K562 (cell line): ENCODE results near the gene IRAK2. TPM values are rescaled to one million over a fixed set of nuclear protein-coding genes. Genes with fewer than 3 reads are reported as not detected.

Source experiments
- ATAC-seq: fragments of 200-7000 bp; cut with Tn5 transposase; 3 replicates; pipeline ENCODE4 v1.9.1; 2020; ENCODE audit warnings: moderate library complexity
- BruUV-seq: library from RNA; stranded (reverse); fragments of 400-500 nt; replicated peaks from 2 replicates; lab custom pipeline; 2021; lab: Mats Ljungman, UMichigan
- CTCF ChIA-PET: fragments of 300-600 bp; formaldehyde crosslinking; extraction: SDS; loops from one replicate; lab custom pipeline; 2021; ENCODE audit warnings: low intra/inter-chr PET ratio; lab: Yijun Ruan, JAX
- POLR2A ChIA-PET: fragments of 300-600, 350-650 bp; sonication (Branson Sonifier 250); formaldehyde crosslinking; extraction: SDS; loops from one replicate; lab custom pipeline; 2021; ENCODE audit warnings: antibody characterized with exemption, inconsistent platforms; lab: Yijun Ruan, JAX
- DNase-seq, 4 experiments: peaks; one replicate each; pipeline versions ENCODE4 v3.0.0 to v3.0.0-alpha.2; 2011 to 2018; ENCODE audit warnings: low spot score in 3 of 4, mixed read lengths in 3 of 4; ENCODE audit errors: extremely low read depth in 1 of 4
- FAIRE-seq: peaks from 2 replicates; lab custom pipeline; 2011; peaks lifted over from hg19 to GRCh38; lab: Jason Lieb, UNC
- H2AFZ ChIP-seq: 2 replicates; pipeline ENCODE4 v1.6.0; 2011; ENCODE audit warnings: low read depth, low read length, control low read depth, inconsistent platforms
- H3K27ac ChIP-seq: fragments of 200-600 bp; 3 replicates; pipeline ENCODE4 v1.8.0; 2011; ENCODE audit warnings: low read depth, mild to moderate bottlenecking, control low read depth, inconsistent platforms, low read length, moderate library complexity, mixed read lengths; ENCODE audit errors: extremely low read depth
- H3K27me3 ChIP-seq, 2 experiments: fragments of 300-600 bp in 1 of 2; 2 replicates in 1 of 2; 3 replicates in 1 of 2; pipeline versions ENCODE4 v1.6.0 to v1.8.0; 2011; ENCODE audit warnings: inconsistent platforms in 2 of 2, low read length in 2 of 2, mild to moderate bottlenecking in 1 of 2, mixed read lengths in 1 of 2, moderate library complexity in 1 of 2; ENCODE audit not compliant: control insufficient read depth in 2 of 2, insufficient read depth in 2 of 2
- H3K36me3 ChIP-seq: fragments of 300-600 bp; 3 replicates; pipeline ENCODE4 v1.8.0; 2011; ENCODE audit warnings: mild to moderate bottlenecking, low read length, inconsistent platforms; ENCODE audit not compliant: control insufficient read depth, insufficient read depth
- H3K4me1 ChIP-seq, 2 experiments: fragments of 200-600 bp in 1 of 2; replicated peaks in 1 of 2; 2 replicates in 1 of 2; 3 replicates in 1 of 2; pipeline versions ENCODE4 v1.5.1 to v1.8.0; 2011; ENCODE audit warnings: inconsistent platforms in 2 of 2, low read length in 2 of 2, mild to moderate bottlenecking in 1 of 2, mixed read lengths in 1 of 2, moderate library complexity in 1 of 2; ENCODE audit not compliant: control insufficient read depth in 2 of 2, insufficient read depth in 2 of 2
- H3K4me2 ChIP-seq: 2 replicates; pipeline ENCODE4 v1.6.1; 2011; ENCODE audit warnings: low read length, control low read depth, inconsistent platforms, mixed read lengths; ENCODE audit not compliant: insufficient read depth
- H3K4me3 ChIP-seq: fragments of 200-600 bp; sonication (generic), shearing (Covaris generic); 2 replicates; pipeline ENCODE4 v1.5.1; 2016; ENCODE audit warnings: control low read depth, inconsistent platforms
- H3K79me2 ChIP-seq: fragments of 200-600 bp; 3 replicates; pipeline ENCODE4 v1.8.0; 2011; ENCODE audit warnings: low read length, inconsistent platforms; ENCODE audit not compliant: control insufficient read depth, insufficient read depth
- H3K9ac ChIP-seq, 2 experiments: 2 replicates each; pipeline versions ENCODE4 v1.6.0 to v1.6.1; 2011; ENCODE audit warnings: low read depth in 2 of 2, low read length in 2 of 2, control low read depth in 1 of 2, inconsistent platforms in 1 of 2, mild to moderate bottlenecking in 1 of 2, mixed read lengths in 1 of 2; ENCODE audit not compliant: insufficient read depth in 1 of 2
- H3K9me1 ChIP-seq: one replicate; pipeline ENCODE4 v1.6.0; 2011; ENCODE audit warnings: inconsistent platforms, mild to moderate bottlenecking, low read length, moderate library complexity; ENCODE audit not compliant: control insufficient read depth, insufficient read depth
- H3K9me3 ChIP-seq: replicated peaks from 2 replicates; pipeline ENCODE4 v1.5.1; 2011; ENCODE audit warnings: low read depth, low read length, inconsistent platforms; ENCODE audit not compliant: control insufficient read depth, insufficient read depth
- H4K20me1 ChIP-seq: replicated peaks from 2 replicates; pipeline ENCODE4 v1.6.1; 2011; ENCODE audit warnings: low read length, inconsistent platforms, mixed read lengths; ENCODE audit not compliant: control insufficient read depth, insufficient read depth
- CCNT2 ChIP-seq: IDR thresholded peaks from 2 replicates; pipeline ENCODE4 v1.6.1; 2011; ENCODE audit warnings: borderline replicate concordance, low read depth, mild to moderate bottlenecking, moderate library complexity, mixed read lengths, low read length; ENCODE audit not compliant: insufficient read length; ENCODE audit errors: extremely low read depth
- FOXP1 ChIP-seq: sonication (generic); formaldehyde crosslinking; IDR thresholded peaks from 2 replicates; pipeline ENCODE4 v1.8.0; 2022; ENCODE audit warnings: mild to moderate bottlenecking, missing genetic modification reagents
- NFXL1 ChIP-seq: fragments of 450-650 bp; formaldehyde crosslinking; IDR thresholded peaks from 2 replicates; pipeline ENCODE4 v1.4.0; 2021; ENCODE audit warnings: mild to moderate bottlenecking
- RBM39 ChIP-seq: fragments of 200-400 bp; formaldehyde crosslinking; optimal IDR thresholded peaks from 2 replicates; pipeline ENCODE3; 2018; ENCODE audit warnings: low read depth, low read length
- SIN3B ChIP-seq: fragments of 450-650 bp; IDR thresholded peaks from 2 replicates; pipeline ENCODE4 v1.6.1; 2017; ENCODE audit warnings: low read depth, mild to moderate bottlenecking, moderate library complexity
- SREBF2 ChIP-seq: sonication (generic); formaldehyde crosslinking; IDR thresholded peaks from 2 replicates; pipeline ENCODE4 v1.4.0; 2020; ENCODE audit warnings: mild to moderate bottlenecking, missing genetic modification reagents
- TCFL5 ChIP-seq: fragments of 250-450 bp; sonication (Bioruptor Pico); conservative IDR thresholded peaks from 2 replicates; pipeline ENCODE4 v1.6.1; 2021; ENCODE audit warnings: mild to moderate bottlenecking, moderate library complexity, matching md5 sums
- WHSC1 ChIP-seq: IDR thresholded peaks from one replicate; pipeline ENCODE4 v1.6.1; 2012; ENCODE audit warnings: low read length, control low read depth, inconsistent platforms
- ZNF740 ChIP-seq, 3 experiments: fragments of 200-800 bp in 1 of 3; sonication (Bioruptor generic) in 1 of 3; sonication (generic) in 1 of 3; formaldehyde crosslinking in 1 of 3; IDR thresholded peaks; 2 replicates each; pipeline versions ENCODE4 v1.6.1 to v1.8.0; 2016 to 2022; ENCODE audit warnings: mild to moderate bottlenecking in 2 of 3, missing compliant biosample characterization in 2 of 3, missing genetic modification characterization in 2 of 3, missing genetic modification reagents in 1 of 3
- WGBS: fragments of 100-300 bp; shearing (Covaris generic); methylation state at CpG from one replicate; pipeline ENCODE4 v1.1.6; 2016; ENCODE audit warnings: low coverage, mixed read lengths; ENCODE audit not compliant: insufficient coverage; ENCODE audit errors: missing lambda C conversion rate; 5-methylcytosine and 5-hydroxymethylcytosine counted together
- in situ Hi-C: fragments of 300-500 bp; cut with MboI; formaldehyde crosslinking; loops from 4 replicates; pipeline ENCODE4 v1.15.0; 2018; ENCODE audit warnings: inconsistent platforms, mixed read lengths
- intact Hi-C: fragments of 100-400 bp; cut with micrococcal nuclease; formaldehyde crosslinking; loops from 2 replicates; pipeline ENCODE4 v1.14.2; 2022
- polyA plus RNA-seq, 8 experiments: library from polyadenylated mRNA; depleted of rRNA in 4 of 8; stranded (reverse) in 5 of 8; unstranded in 3 of 8; fragments of >200 nt; fragmentation: Nextera tagmentation in 2 of 8; fragmentation: Illumina TruSeq in 1 of 8; extraction: Ambion mirVana in 2 of 8; extraction: Trizol in 1 of 8; gene quantifications; 2 replicates each; pipeline versions ENCODE4 v1.2.1 to v1.2.3, GENCODE V29; 2011 to 2014; ENCODE audit warnings: inconsistent platforms in 1 of 8, missing spikeins in 1 of 8
- total RNA-seq, 7 experiments: library from RNA; depleted of rRNA in 6 of 7; stranded (reverse); fragments of >200 nt in 6 of 7; fragmentation: Illumina TruSeq in 2 of 7; extraction: Trizol in 2 of 7; gene quantifications; 2 replicates each; pipeline versions ENCODE4 v1.2.1 to v1.2.3, GENCODE V29; 2011 to 2021; ENCODE audit warnings: low replicate concordance in 1 of 7
- TF ChIP-seq, protein P1 (sequence below), 2 experiments: fragments of 450-650 bp; conservative IDR thresholded peaks; 2 replicates each; pipeline ENCODE4 v1.6.1; 2017; ENCODE audit warnings: mild to moderate bottlenecking in 2 of 2, moderate library complexity in 2 of 2
- TF ChIP-seq, protein P2 (sequence below), 3 experiments: fragments of 200-800 bp in 1 of 3; fragments of 250-450 bp in 1 of 3; fragments of 450-650 bp in 1 of 3; sonication (Bioruptor Pico) in 1 of 3; sonication (Bioruptor generic) in 1 of 3; formaldehyde crosslinking in 1 of 3; IDR thresholded peaks; 2 replicates each; pipeline versions ENCODE4 v1.6.1 to v1.8.0; 2016 to 2022; ENCODE audit warnings: mild to moderate bottlenecking in 2 of 3, missing genetic modification characterization in 2 of 3, missing compliant biosample characterization in 1 of 3, moderate library complexity in 1 of 3

Gene IRAK2
- total and polyA plus RNA-seq, 9 of the 15 experiments (the other 6 are each of a cell fraction or from before 2014, with no cell fraction given), result 0.42 to 4.4 (median 2.7) TPM

GRCh38 chr3:10196389-10197052 lies 31.8 kb downstream of the IRAK2 start (continued):
- TF ChIP-seq ZNF740 (CRISPR knock-in tag; IDR thresholded peaks at IDR 0.05) (peak; percentile 53; the same call in 1 of the 2 replicates), ZNF740 (tag; IDR thresholded peaks at IDR 0.05) (no peak), WHSC1 (peak; percentile 58)

- no peaks in the 10 kb centered on the region for H3K79me2 ChIP-seq
- in situ Hi-C loops, result no loop called here
- DNase-seq (peak in 1 of 4 experiments; percentile 12), FAIRE-seq (no peak), ATAC-seq (no peak)
- 75% methylated on average over 4 of the region's 4 CpGs for WGBS
- POLR2A ChIA-PET, result no interaction called here
- peak overlapping the region; percentile 49; the same call in 1 of the 3 replicates for H3K27ac ChIP-seq
- BruUV-seq, result no TSS peak
- peaks cover 46 to 50% of the 10 kb centered on the region in 2 experiments for H3K4me1 ChIP-seq
- H3K4me3 ChIP-seq, result no peak overlapping the region
- peak overlapping the region in 1 of 2 experiments; percentile 50; a peak in 1 of 4 replicates for H3K9ac ChIP-seq
- H3K27me3 ChIP-seq, result no peaks in the 10 kb centered on the region
- no peaks in the 10 kb centered on the region for H4K20me1 ChIP-seq
- H3K36me3 ChIP-seq, result no peaks in the 10 kb centered on the region
- no peaks in the 10 kb centered on the region for H3K9me1 ChIP-seq
- no peak overlapping the region for H3K4me2 ChIP-seq
- intact Hi-C loops, result no loop called here
- H3K9me3 ChIP-seq, result no peaks in the 10 kb centered on the region
- peak overlapping the region; percentile 78; the same call in 1 of the 2 replicates for H2AFZ ChIP-seq
- CTCF ChIA-PET, result interaction anchor here (0.6 kb wide), 1 partner anchor 56 kb away, joined by 3 read pairs; no protein-coding TSS in a partner anchor
- TF ChIP-seq TCFL5 (CRISPR knock-in tag), result no peak
- TF ChIP-seq CCNT2, result no peak
- no peak for TF ChIP-seq NFXL1
- no peak for TF ChIP-seq RBM39
- TF ChIP-seq SREBF2 (CRISPR knock-in tag), result no peak
- TF ChIP-seq SIN3B, result no peak
- TF ChIP-seq, protein P1, sequence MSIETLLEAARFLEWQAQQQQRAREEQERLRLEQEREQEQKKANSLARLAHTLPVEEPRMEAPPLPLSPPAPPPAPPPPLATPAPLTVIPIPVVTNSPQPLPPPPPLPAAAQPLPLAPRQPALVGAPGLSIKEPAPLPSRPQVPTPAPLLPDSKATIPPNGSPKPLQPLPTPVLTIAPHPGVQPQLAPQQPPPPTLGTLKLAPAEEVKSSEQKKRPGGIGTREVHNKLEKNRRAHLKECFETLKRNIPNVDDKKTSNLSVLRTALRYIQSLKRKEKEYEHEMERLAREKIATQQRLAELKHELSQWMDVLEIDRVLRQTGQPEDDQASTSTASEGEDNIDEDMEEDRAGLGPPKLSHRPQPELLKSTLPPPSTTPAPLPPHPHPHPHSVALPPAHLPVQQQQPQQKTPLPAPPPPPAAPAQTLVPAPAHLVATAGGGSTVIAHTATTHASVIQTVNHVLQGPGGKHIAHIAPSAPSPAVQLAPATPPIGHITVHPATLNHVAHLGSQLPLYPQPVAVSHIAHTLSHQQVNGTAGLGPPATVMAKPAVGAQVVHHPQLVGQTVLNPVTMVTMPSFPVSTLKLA (conservative IDR thresholded peaks at IDR 0.05), result no peak
- TF ChIP-seq, protein P2, sequence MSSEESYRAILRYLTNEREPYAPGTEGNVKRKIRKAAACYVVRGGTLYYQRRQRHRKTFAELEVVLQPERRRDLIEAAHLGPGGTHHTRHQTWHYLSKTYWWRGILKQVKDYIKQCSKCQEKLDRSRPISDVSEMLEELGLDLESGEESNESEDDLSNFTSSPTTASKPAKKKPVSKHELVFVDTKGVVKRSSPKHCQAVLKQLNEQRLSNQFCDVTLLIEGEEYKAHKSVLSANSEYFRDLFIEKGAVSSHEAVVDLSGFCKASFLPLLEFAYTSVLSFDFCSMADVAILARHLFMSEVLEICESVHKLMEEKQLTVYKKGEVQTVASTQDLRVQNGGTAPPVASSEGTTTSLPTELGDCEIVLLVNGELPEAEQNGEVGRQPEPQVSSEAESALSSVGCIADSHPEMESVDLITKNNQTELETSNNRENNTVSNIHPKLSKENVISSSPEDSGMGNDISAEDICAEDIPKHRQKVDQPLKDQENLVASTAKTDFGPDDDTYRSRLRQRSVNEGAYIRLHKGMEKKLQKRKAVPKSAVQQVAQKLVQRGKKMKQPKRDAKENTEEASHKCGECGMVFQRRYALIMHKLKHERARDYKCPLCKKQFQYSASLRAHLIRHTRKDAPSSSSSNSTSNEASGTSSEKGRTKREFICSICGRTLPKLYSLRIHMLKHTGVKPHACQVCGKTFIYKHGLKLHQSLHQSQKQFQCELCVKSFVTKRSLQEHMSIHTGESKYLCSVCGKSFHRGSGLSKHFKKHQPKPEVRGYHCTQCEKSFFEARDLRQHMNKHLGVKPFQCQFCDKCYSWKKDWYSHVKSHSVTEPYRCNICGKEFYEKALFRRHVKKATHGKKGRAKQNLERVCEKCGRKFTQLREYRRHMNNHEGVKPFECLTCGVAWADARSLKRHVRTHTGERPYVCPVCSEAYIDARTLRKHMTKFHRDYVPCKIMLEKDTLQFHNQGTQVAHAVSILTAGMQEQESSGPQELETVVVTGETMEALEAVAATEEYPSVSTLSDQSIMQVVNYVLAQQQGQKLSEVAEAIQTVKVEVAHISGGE (CRISPR knock-in tag; IDR thresholded peaks at IDR 0.05), result no peak
- no peak for TF ChIP-seq FOXP1
Observed at GRCh38 chr3:10198226-10198625, 33.5 kb downstream of the IRAK2 start.
